IMR-90 (cell line): ENCODE results near the gene MAFG. TPM values are rescaled to one million over a fixed set of nuclear protein-coding genes. Genes with fewer than 3 reads are reported as not detected.

Experiments
- ATAC-seq: fragments of 200-7000 bp; cut with Tn5 transposase; 2 replicates; pipeline ENCODE4 v1.9.1; 2020; ENCODE audit warnings: low read depth, mild to moderate bottlenecking, moderate library complexity
- BruUV-seq: library from RNA; stranded (reverse); fragments of 400-500 nt; replicated peaks from 2 replicates; lab custom pipeline; 2021; lab: Mats Ljungman, UMichigan
- CTCF ChIA-PET: fragments of 300-600 bp; formaldehyde crosslinking; extraction: SDS; loops from one replicate; lab custom pipeline; 2021; ENCODE audit warnings: antibody characterized with exemption; lab: Yijun Ruan, JAX
- POLR2A ChIA-PET: fragments of 300-600 bp; sonication (Branson Sonifier 250); formaldehyde crosslinking; loops from one replicate; lab custom pipeline; 2022; ENCODE audit warnings: antibody characterized with exemption; ENCODE audit not compliant: unreplicated experiment; lab: Charles Lee
- DNase-seq: peaks from one replicate; pipeline ENCODE4 v3.0.0; 2013
- H2AFZ ChIP-seq: replicated peaks from 2 replicates; pipeline ENCODE3; 2013; ENCODE audit warnings: low read length, mild to moderate bottlenecking; ENCODE audit not compliant: poor library complexity
- H2AK5ac ChIP-seq: 2 replicates; pipeline ENCODE4 v1.6.1; 2013; ENCODE audit warnings: low read depth, low read length, inconsistent platforms
- H2AK9ac ChIP-seq: replicated peaks from 2 replicates; pipeline ENCODE3; 2013; ENCODE audit warnings: mild to moderate bottlenecking, low read depth, low read length, moderate library complexity; ENCODE audit not compliant: poor library complexity
- H2BK120ac ChIP-seq: 2 replicates; pipeline ENCODE4 v1.6.1; 2013; ENCODE audit warnings: low read depth, low read length, inconsistent platforms
- H2BK15ac ChIP-seq: 3 replicates; pipeline ENCODE4 v1.6.1; 2013; ENCODE audit warnings: low read depth, low read length, inconsistent platforms
- H2BK20ac ChIP-seq: 2 replicates; pipeline ENCODE4 v1.6.1; 2013; ENCODE audit warnings: low read depth, mild to moderate bottlenecking, inconsistent platforms, low read length, moderate library complexity
- H2BK5ac ChIP-seq: 2 replicates; pipeline ENCODE4 v1.6.1; 2013; ENCODE audit warnings: mild to moderate bottlenecking, low read depth, low read length, inconsistent platforms; ENCODE audit not compliant: poor library complexity, severe bottlenecking
- H3K14ac ChIP-seq: replicated peaks from 2 replicates; pipeline ENCODE4 v1.6.1; 2013; ENCODE audit warnings: low read depth, low read length, inconsistent platforms
- H3K18ac ChIP-seq: 2 replicates; pipeline ENCODE4 v1.6.1; 2013; ENCODE audit warnings: low read depth, low read length, control low read depth
- H3K23ac ChIP-seq: 2 replicates; pipeline ENCODE4 v1.6.1; 2013; ENCODE audit warnings: low read depth, low read length, inconsistent platforms
- H3K27ac ChIP-seq: 2 replicates; pipeline ENCODE4 v1.5.1; 2013; ENCODE audit warnings: mild to moderate bottlenecking, control low read depth, low read length; ENCODE audit not compliant: insufficient read depth
- H3K27me3 ChIP-seq: 2 replicates; pipeline ENCODE4 v1.6.1; 2013; ENCODE audit warnings: low read length; ENCODE audit not compliant: control insufficient read depth, insufficient read depth
- H3K36me3 ChIP-seq: 2 replicates; pipeline ENCODE4 v1.6.1; 2013; ENCODE audit warnings: low read length, mixed read lengths; ENCODE audit not compliant: control insufficient read depth, insufficient read depth
- H3K4ac ChIP-seq: 2 replicates; pipeline ENCODE4 v1.6.1; 2013; ENCODE audit warnings: low read depth, low read length, inconsistent platforms
- H3K4me1 ChIP-seq: 2 replicates; pipeline ENCODE4 v1.6.1; 2013; ENCODE audit warnings: low read length, mixed read lengths; ENCODE audit not compliant: control insufficient read depth, insufficient read depth
- H3K4me2 ChIP-seq: 2 replicates; pipeline ENCODE4 v1.6.1; 2013; ENCODE audit warnings: low read depth, mild to moderate bottlenecking, control low read depth, low read length, moderate library complexity
- H3K4me3 ChIP-seq: 2 replicates; pipeline ENCODE4 v1.5.1; 2013; ENCODE audit warnings: low read depth, mild to moderate bottlenecking, control low read depth, low read length, moderate library complexity; ENCODE audit not compliant: insufficient read depth
- H3K56ac ChIP-seq: 2 replicates; pipeline ENCODE4 v1.6.1; 2013; ENCODE audit warnings: low read length, inconsistent platforms; ENCODE audit not compliant: insufficient read depth; ENCODE audit errors: extremely low read depth
- H3K79me1 ChIP-seq, 2 experiments: 2 replicates each; pipeline ENCODE4 v1.6.1; 2013; ENCODE audit warnings: low read length in 2 of 2, inconsistent platforms in 1 of 2, low read depth in 1 of 2
- H3K9ac ChIP-seq: 2 replicates; pipeline ENCODE4 v1.6.1; 2013; ENCODE audit warnings: low read depth, low read length, control low read depth
- H3K9me1 ChIP-seq: 2 replicates; pipeline ENCODE4 v1.6.1; 2013; ENCODE audit warnings: low read length, inconsistent platforms; ENCODE audit not compliant: insufficient read depth
- H3K9me3 ChIP-seq: 2 replicates; pipeline ENCODE4 v1.6.1; 2013; ENCODE audit warnings: low read length; ENCODE audit not compliant: control insufficient read depth, insufficient read depth
- H4K20me1 ChIP-seq: 2 replicates; pipeline ENCODE4 v1.6.1; 2013; ENCODE audit warnings: low read length, inconsistent platforms; ENCODE audit not compliant: insufficient read depth
- H4K5ac ChIP-seq: 2 replicates; pipeline ENCODE4 v1.6.1; 2013; ENCODE audit warnings: mild to moderate bottlenecking, low read depth, low read length, control low read depth
- H4K8ac ChIP-seq, 2 experiments: 2 replicates each; pipeline ENCODE4 v1.6.1; 2013; ENCODE audit warnings: low read depth in 2 of 2, low read length in 2 of 2, control low read depth in 1 of 2, inconsistent platforms in 1 of 2
- H4K91ac ChIP-seq: 2 replicates; pipeline ENCODE4 v1.6.1; 2013; ENCODE audit warnings: low read depth, low read length, inconsistent platforms; ENCODE audit not compliant: insufficient read depth
- BHLHE40 ChIP-seq: fragments of 150-350 bp; IDR thresholded peaks from 2 replicates; pipeline ENCODE4 v1.6.1; 2016; ENCODE audit warnings: mild to moderate bottlenecking, low read depth, low read length
- CEBPB ChIP-seq: IDR thresholded peaks from 2 replicates; pipeline ENCODE4 v1.6.1; 2012; ENCODE audit warnings: low read depth, low read length, improper control_type of control experiment
- CHD1 ChIP-seq: IDR thresholded peaks from 2 replicates; pipeline ENCODE4 v1.6.1; 2012; ENCODE audit warnings: low read depth, low read length, improper control_type of control experiment
- FOS ChIP-seq: fragments of 150-350 bp; IDR thresholded peaks from 2 replicates; pipeline ENCODE4 v1.6.1; 2016; ENCODE audit warnings: low read depth, low read length
- MAFK ChIP-seq: IDR thresholded peaks from 2 replicates; pipeline ENCODE4 v1.6.1; 2012; ENCODE audit warnings: low read depth, low read length, improper control_type of control experiment
- MAZ ChIP-seq: IDR thresholded peaks from 2 replicates; pipeline ENCODE4 v1.6.1; 2012; ENCODE audit warnings: low read depth, mild to moderate bottlenecking, low read length, improper control_type of control experiment, moderate library complexity, borderline replicate concordance
- MXI1 ChIP-seq: IDR thresholded peaks from 2 replicates; pipeline ENCODE4 v1.6.1; 2012; ENCODE audit warnings: low read depth, mild to moderate bottlenecking, low read length, moderate library complexity, borderline replicate concordance
- POLR2A ChIP-seq: IDR thresholded peaks from 2 replicates; pipeline ENCODE4 v1.6.1; 2012; ENCODE audit warnings: mild to moderate bottlenecking, low read depth, low read length
- RAD21 ChIP-seq: IDR thresholded peaks from 2 replicates; pipeline ENCODE4 v1.6.1; 2012; ENCODE audit warnings: low read length, improper control_type of control experiment
- RCOR1 ChIP-seq: IDR thresholded peaks from 2 replicates; pipeline ENCODE4 v1.6.1; 2012; ENCODE audit warnings: mild to moderate bottlenecking, low read length, improper control_type of control experiment; ENCODE audit not compliant: insufficient replicate concordance
- RFX5 ChIP-seq: IDR thresholded peaks from 2 replicates; pipeline ENCODE4 v1.8.0; 2012; ENCODE audit warnings: low read depth, mild to moderate bottlenecking, low read length, moderate library complexity
- SMC3 ChIP-seq: fragments of 150-350 bp; IDR thresholded peaks from 2 replicates; pipeline ENCODE4 v1.6.1; 2016; ENCODE audit warnings: low read depth, mild to moderate bottlenecking, antibody characterized with exemption, low read length, moderate library complexity
- WGBS, 2 experiments: methylation state at CpG; one replicate each; pipeline versions ENCODE4 v1.1.5 to v1.1.7; 2013; ENCODE audit warnings: missing lambda C conversion rate in 2 of 2; ENCODE audit not compliant: insufficient read length in 1 of 2; ENCODE audit errors: extremely low coverage in 2 of 2; 5-methylcytosine and 5-hydroxymethylcytosine counted together
- dilution Hi-C: fragments of 300-500 bp; cut with HindIII; formaldehyde crosslinking; loops from one replicate; pipeline ENCODE4 v1.14.3; 2018; ENCODE audit warnings: low sequenced_read_pairs; ENCODE audit not compliant: unreplicated experiment
- in situ Hi-C: fragments of 300-500 bp; cut with MboI; formaldehyde crosslinking; loops from 3 replicates; pipeline ENCODE4 v1.14.3; 2019; ENCODE audit warnings: low sequenced_read_pairs, inconsistent platforms, mixed read lengths
- intact Hi-C: fragments of 100-400 bp; cut with micrococcal nuclease; formaldehyde crosslinking; loops from 2 replicates; pipeline ENCODE4 v1.10.0; 2022
- polyA plus RNA-seq, 3 experiments: library from polyadenylated mRNA; depleted of rRNA; stranded (reverse); fragments of >200 nt; gene quantifications; 2 replicates each; pipeline ENCODE4 v1.2.3, GENCODE V29; 2012; ENCODE audit warnings: low replicate concordance in 1 of 3
- total RNA-seq: library from RNA; depleted of rRNA; stranded (reverse); fragments of >200 nt; gene quantifications from 2 replicates; pipeline ENCODE4 v1.2.3, GENCODE V29; 2012
- TF ChIP-seq, protein P1 (sequence below): fragments of 150-350 bp; IDR thresholded peaks from 2 replicates; pipeline ENCODE4 v1.6.1; 2017; ENCODE audit warnings: mild to moderate bottlenecking, antibody characterized with exemption, low read length, low read depth
- TF ChIP-seq, protein P2 (sequence below): fragments of 150-350 bp; IDR thresholded peaks from 2 replicates; pipeline ENCODE4 v1.6.1; 2016; ENCODE audit warnings: low read depth, mild to moderate bottlenecking, low read length, moderate library complexity, borderline replicate concordance

MAFG gene
- total and polyA plus RNA-seq, 2 of the 4 experiments (the other 2 are of a cell fraction), result 6.1 to 15.4 TPM

DNA sequence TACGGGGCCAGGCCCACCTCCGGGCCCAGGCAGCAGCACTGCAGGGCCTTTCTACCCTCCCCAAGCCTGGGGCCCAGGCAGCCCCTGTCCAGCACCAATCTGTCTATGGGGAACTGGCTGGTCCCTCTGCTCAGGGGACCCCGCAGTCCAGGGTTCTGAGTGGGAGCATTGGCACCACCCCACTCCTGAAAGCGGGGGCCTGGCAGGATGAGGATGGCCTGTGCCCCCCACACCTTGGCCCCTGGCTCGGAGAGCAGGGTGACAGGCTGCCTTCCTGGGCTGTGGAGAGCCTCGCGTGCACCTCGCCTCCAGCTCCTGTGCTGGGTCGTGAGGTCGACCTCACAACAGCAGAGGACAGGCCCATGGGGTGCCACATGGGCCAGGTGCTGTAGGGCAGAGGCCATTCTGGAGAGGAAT lies 24.1 kb downstream of the MAFG start:
- no peak overlapping the region for H2BK15ac ChIP-seq
- 100% methylated on average over 2 of the region's 10 CpGs; no CpG with 5 or more reads in 1 of the 2 experiments for WGBS, 2 experiments
- H3K79me1 ChIP-seq, result peaks cover 0 to 26% of the 10 kb centered on the region in 2 experiments; a peak in 3 of 4 replicates
- no peaks in the 10 kb centered on the region for H3K27me3 ChIP-seq
- H4K20me1 ChIP-seq, result peaks cover 20% of the 10 kb centered on the region
- no peak overlapping the region for H2AK5ac ChIP-seq
- no peak overlapping the region for H2BK120ac ChIP-seq
- H3K4me1 ChIP-seq, result peaks cover 9% of the 10 kb centered on the region
- BruUV-seq, result no TSS peak
- intact Hi-C loops (no loop called here), in situ Hi-C loops (no loop called here), dilution Hi-C loops (no loop called here)
- H2AFZ ChIP-seq, result no peak overlapping the region
- no peak overlapping the region for H3K9ac ChIP-seq
- H3K18ac ChIP-seq, result no peak overlapping the region
- peaks cover 27% of the 10 kb centered on the region; the same call in 1 of the 2 replicates for H3K36me3 ChIP-seq
- POLR2A ChIA-PET, result no interaction called here
- H3K4me3 ChIP-seq, result no peak overlapping the region
- no peak overlapping the region for H3K4ac ChIP-seq
- H2AK9ac ChIP-seq, result no peak overlapping the region
- no peak overlapping the region for H3K14ac ChIP-seq
- no peak overlapping the region for H3K27ac ChIP-seq
- H3K4me2 ChIP-seq, result no peak overlapping the region
- 0 out of 2 replicates have a peak, but pooled peaks cover 9% of the 10 kb centered on the region for H3K9me1 ChIP-seq
- H4K5ac ChIP-seq, result no peak overlapping the region
- H4K8ac ChIP-seq, result no peak overlapping the region
- CTCF ChIA-PET, result interaction anchor here (0.6 kb wide), 1 partner anchor 181 kb away, joined by 3 read pairs; no protein-coding TSS in a partner anchor
- DNase-seq, result no peak
- no peak overlapping the region for H2BK5ac ChIP-seq
- no peak overlapping the region for H2BK20ac ChIP-seq
- H3K9me3 ChIP-seq, result no peaks in the 10 kb centered on the region
- ATAC-seq, result no peak
- TF ChIP-seq RFX5 (no peak), RCOR1 (no peak), MXI1 (no peak), RAD21 (no peak), CHD1 (no peak), CEBPB (no peak), SMC3 (no peak), MAZ (no peak), MAFK (no peak), POLR2A (no peak), BHLHE40 (no peak), FOS (no peak)
- TF ChIP-seq, protein P1, sequence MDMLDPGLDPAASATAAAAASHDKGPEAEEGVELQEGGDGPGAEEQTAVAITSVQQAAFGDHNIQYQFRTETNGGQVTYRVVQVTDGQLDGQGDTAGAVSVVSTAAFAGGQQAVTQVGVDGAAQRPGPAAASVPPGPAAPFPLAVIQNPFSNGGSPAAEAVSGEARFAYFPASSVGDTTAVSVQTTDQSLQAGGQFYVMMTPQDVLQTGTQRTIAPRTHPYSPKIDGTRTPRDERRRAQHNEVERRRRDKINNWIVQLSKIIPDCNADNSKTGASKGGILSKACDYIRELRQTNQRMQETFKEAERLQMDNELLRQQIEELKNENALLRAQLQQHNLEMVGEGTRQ, result no peak
- TF ChIP-seq, protein P2, sequence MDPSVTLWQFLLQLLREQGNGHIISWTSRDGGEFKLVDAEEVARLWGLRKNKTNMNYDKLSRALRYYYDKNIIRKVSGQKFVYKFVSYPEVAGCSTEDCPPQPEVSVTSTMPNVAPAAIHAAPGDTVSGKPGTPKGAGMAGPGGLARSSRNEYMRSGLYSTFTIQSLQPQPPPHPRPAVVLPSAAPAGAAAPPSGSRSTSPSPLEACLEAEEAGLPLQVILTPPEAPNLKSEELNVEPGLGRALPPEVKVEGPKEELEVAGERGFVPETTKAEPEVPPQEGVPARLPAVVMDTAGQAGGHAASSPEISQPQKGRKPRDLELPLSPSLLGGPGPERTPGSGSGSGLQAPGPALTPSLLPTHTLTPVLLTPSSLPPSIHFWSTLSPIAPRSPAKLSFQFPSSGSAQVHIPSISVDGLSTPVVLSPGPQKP, result no peak
- H3K23ac ChIP-seq, result no peak overlapping the region
- H4K91ac ChIP-seq, result no peak overlapping the region
- no peak overlapping the region for H3K56ac ChIP-seq
